ENCODE results near the gene FOXP3. TPM values are rescaled to one million over a fixed set of nuclear protein-coding genes. Genes with fewer than 3 reads are reported as not detected.

FOXP3 gene
- polyA plus RNA-seq, 1 donor, result 0.76 TPM

GRCh38 chrX:49276671-49277534 is 12.4 kb upstream of the FOXP3 start:
- Histone ChIP-seq H3K36me3 (ENCODE audit: control insufficient read depth, insufficient read depth, low read length) (no peaks in the 10 kb centered on the region), H3K27ac (ENCODE audit: low read length) (no peak overlapping the region), H3K4me1 (ENCODE audit: control insufficient read depth, insufficient read depth, low read length) (no peaks in the 10 kb centered on the region), H3K27me3 (ENCODE audit: control insufficient read depth, insufficient read depth, low read length) (no peaks in the 10 kb centered on the region), H3K4me3 (ENCODE audit: low read length) (no peak overlapping the region), H3K9me3 (ENCODE audit: control insufficient read depth, low read depth, low read length) (no peaks in the 10 kb centered on the region)
- no CpG with 5 or more reads among the region's 19 CpGs for WGBS (ENCODE audit: insufficient coverage, low lambda C conversion rate)
- no peak for DNase-seq

- WGBS (ENCODE audit: insufficient coverage, low lambda C conversion rate), result no CpG with 5 or more reads among the region's 1 CpG
- Histone ChIP-seq H3K27ac (ENCODE audit: low read length) (no peak overlapping the region), H3K4me1 (ENCODE audit: control insufficient read depth, insufficient read depth, low read length) (no peaks in the 10 kb centered on the region), H3K36me3 (ENCODE audit: control insufficient read depth, insufficient read depth, low read length) (no peaks in the 10 kb centered on the region), H3K4me3 (ENCODE audit: low read length) (no peak overlapping the region), H3K27me3 (ENCODE audit: control insufficient read depth, insufficient read depth, low read length) (no peaks in the 10 kb centered on the region), H3K9me3 (ENCODE audit: control insufficient read depth, low read depth, low read length) (no peaks in the 10 kb centered on the region)
- DNase-seq, result no peak
Measured at GRCh38 chrX:49276207-49276606, 11.7 kb upstream of the FOXP3 start.

- H3K27ac ChIP-seq (ENCODE audit: low read length), result no peak overlapping the region
- H3K27me3 ChIP-seq (ENCODE audit: control insufficient read depth, insufficient read depth, low read length), result no peaks in the 10 kb centered on the region
- peaks cover 5% of the 10 kb centered on the region for H3K9me3 ChIP-seq (ENCODE audit: control insufficient read depth, low read depth, low read length)
- WGBS (ENCODE audit: insufficient coverage, low lambda C conversion rate), result no CpG with 5 or more reads among the region's 8 CpGs
- peaks cover 8% of the 10 kb centered on the region for H3K4me1 ChIP-seq (ENCODE audit: control insufficient read depth, insufficient read depth, low read length)
- no peak for DNase-seq
- H3K36me3 ChIP-seq (ENCODE audit: control insufficient read depth, insufficient read depth, low read length), result no peaks in the 10 kb centered on the region
- H3K4me3 ChIP-seq (ENCODE audit: low read length), result no peak overlapping the region
Measured at GRCh38 chrX:49273181-49273727, 8.7 kb upstream of the FOXP3 start.

GRCh38 chrX:49272421-49272820 is 7.9 kb upstream of the FOXP3 start:
- DNase-seq, result no peak
- H3K4me1 ChIP-seq (ENCODE audit: control insufficient read depth, insufficient read depth, low read length), result peaks cover 10% of the 10 kb centered on the region
- no peak overlapping the region for H3K4me3 ChIP-seq (ENCODE audit: low read length)
- H3K27me3 ChIP-seq (ENCODE audit: control insufficient read depth, insufficient read depth, low read length), result no peaks in the 10 kb centered on the region
- no CpG with 5 or more reads among the region's 6 CpGs for WGBS (ENCODE audit: insufficient coverage, low lambda C conversion rate)
- H3K27ac ChIP-seq (ENCODE audit: low read length), result no peak overlapping the region
- peaks cover 5% of the 10 kb centered on the region for H3K9me3 ChIP-seq (ENCODE audit: control insufficient read depth, low read depth, low read length)
- H3K36me3 ChIP-seq (ENCODE audit: control insufficient read depth, insufficient read depth, low read length), result no peaks in the 10 kb centered on the region

- Histone ChIP-seq H3K4me1 (ENCODE audit: control insufficient read depth, insufficient read depth, low read length) (peaks cover 17% of the 10 kb centered on the region), H3K36me3 (ENCODE audit: control insufficient read depth, insufficient read depth, low read length) (no peaks in the 10 kb centered on the region), H3K9me3 (ENCODE audit: control insufficient read depth, low read depth, low read length) (peaks cover 5% of the 10 kb centered on the region), H3K4me3 (ENCODE audit: low read length) (no peak overlapping the region), H3K27ac (ENCODE audit: low read length) (no peak overlapping the region), H3K27me3 (ENCODE audit: control insufficient read depth, insufficient read depth, low read length) (no peaks in the 10 kb centered on the region)
- WGBS (ENCODE audit: insufficient coverage, low lambda C conversion rate), result no CpG with 5 or more reads among the region's 2 CpGs
- DNase-seq, result no peak
Measured at GRCh38 chrX:49271341-49271740, 6.8 kb upstream of the FOXP3 start.

- no peaks in the 10 kb centered on the region for H3K27me3 ChIP-seq (ENCODE audit: control insufficient read depth, insufficient read depth, low read length)
- peaks cover 5% of the 10 kb centered on the region for H3K9me3 ChIP-seq (ENCODE audit: control insufficient read depth, low read depth, low read length)
- no peaks in the 10 kb centered on the region for H3K36me3 ChIP-seq (ENCODE audit: control insufficient read depth, insufficient read depth, low read length)
- H3K4me1 ChIP-seq (ENCODE audit: control insufficient read depth, insufficient read depth, low read length), result peaks cover 17% of the 10 kb centered on the region
- DNase-seq, result no peak
- H3K4me3 ChIP-seq (ENCODE audit: low read length), result peak overlapping the region; percentile 58
- no CpG with 5 or more reads among the region's 66 CpGs for WGBS (ENCODE audit: insufficient coverage, low lambda C conversion rate)
- peak overlapping the region; percentile 75 for H3K27ac ChIP-seq (ENCODE audit: low read length)
Measured at GRCh38 chrX:49270249-49270921, 5.9 kb upstream of the FOXP3 start.

GRCh38 chrX:49269767-49270248 is 5.3 kb upstream of the FOXP3 start, which contains the start of gene PPP1R3F:
Gene PPP1R3F, plus strand, starts transcription at chrX:49269793. Its CDS starts 77 bp downstream, at chrX:49269870.
- Histone ChIP-seq H3K27ac (ENCODE audit: low read length) (peak within 1 kb of the TSS; percentile 98), H3K36me3 (ENCODE audit: control insufficient read depth, insufficient read depth, low read length) (no peaks in the 10 kb centered on the region), H3K4me3 (ENCODE audit: low read length) (peak within 1 kb of the TSS; percentile 73), H3K9me3 (ENCODE audit: control insufficient read depth, low read depth, low read length) (peaks cover 5% of the 10 kb centered on the region), H3K4me1 (ENCODE audit: control insufficient read depth, insufficient read depth, low read length) (peaks cover 17% of the 10 kb centered on the region), H3K27me3 (ENCODE audit: control insufficient read depth, insufficient read depth, low read length) (no peaks in the 10 kb centered on the region)
- DNase-seq, result no peak
- WGBS (ENCODE audit: insufficient coverage, low lambda C conversion rate), result no CpG with 5 or more reads among the region's 70 CpGs

- Histone ChIP-seq H3K27me3 (ENCODE audit: control insufficient read depth, insufficient read depth, low read length) (no peaks in the 10 kb centered on the region), H3K9me3 (ENCODE audit: control insufficient read depth, low read depth, low read length) (peaks cover 5% of the 10 kb centered on the region), H3K4me1 (ENCODE audit: control insufficient read depth, insufficient read depth, low read length) (peaks cover 17% of the 10 kb centered on the region), H3K4me3 (ENCODE audit: low read length) (peak overlapping the region; percentile 73), H3K27ac (ENCODE audit: low read length) (peak overlapping the region; percentile 98), H3K36me3 (ENCODE audit: control insufficient read depth, insufficient read depth, low read length) (no peaks in the 10 kb centered on the region)
- no CpG with 5 or more reads among the region's 45 CpGs for WGBS (ENCODE audit: insufficient coverage, low lambda C conversion rate)
- peak; percentile 96 to 99 for DNase-seq
Measured at GRCh38 chrX:49269010-49269766, 4.7 kb upstream of the FOXP3 start.

- Histone ChIP-seq H3K27me3 (ENCODE audit: control insufficient read depth, insufficient read depth, low read length) (no peaks in the 10 kb centered on the region), H3K4me1 (ENCODE audit: control insufficient read depth, insufficient read depth, low read length) (peaks cover 17% of the 10 kb centered on the region), H3K36me3 (ENCODE audit: control insufficient read depth, insufficient read depth, low read length) (no peaks in the 10 kb centered on the region), H3K4me3 (ENCODE audit: low read length) (peak overlapping the region; percentile 44), H3K27ac (ENCODE audit: low read length) (peak overlapping the region; percentile 59), H3K9me3 (ENCODE audit: control insufficient read depth, low read depth, low read length) (peaks cover 5% of the 10 kb centered on the region)
- no CpG with 5 or more reads among the region's 4 CpGs for WGBS (ENCODE audit: insufficient coverage, low lambda C conversion rate)
- no peak for DNase-seq
Measured at GRCh38 chrX:49268702-49269009, 4.1 kb upstream of the FOXP3 start.

All from large intestine (tissue), 3 donors.